ENCODE data around the gene IFNAR1. TPM values are rescaled to one million over a fixed set of nuclear protein-coding genes. Genes with fewer than 3 reads are reported as not detected.

Gene IFNAR1
- polyA plus RNA-seq, 2 of the 4 experiments (the other 2 are of a cell fraction) = 14.1 to 14.2 TPM

DNA sequence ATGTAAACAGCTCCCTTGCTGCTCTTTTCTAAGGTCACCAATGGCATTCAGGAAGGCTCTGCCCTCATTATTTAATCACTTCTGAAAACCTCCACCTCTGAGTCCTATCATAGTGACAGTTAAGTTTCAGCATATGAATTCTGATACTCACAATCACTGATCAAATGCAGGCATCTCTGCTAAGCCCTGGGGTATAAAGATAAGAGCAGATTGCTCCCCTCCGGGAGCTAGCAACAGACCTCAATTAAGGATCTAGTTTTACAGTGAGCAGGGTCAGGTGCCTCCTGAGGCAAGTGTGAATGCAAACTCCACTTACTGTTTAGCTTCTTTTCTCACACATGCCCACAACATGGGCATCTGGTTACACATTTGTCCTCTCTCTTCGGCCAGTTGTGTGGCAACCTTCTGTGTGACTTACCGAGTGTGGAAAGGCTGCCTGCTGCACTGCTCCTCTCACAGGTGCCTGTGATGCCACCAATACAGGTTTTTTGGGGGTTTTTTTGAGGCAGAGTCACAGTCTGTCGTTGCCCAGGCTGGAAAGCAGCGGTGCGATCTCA is 43.6 kb upstream of the IFNAR1 start:
- 0 out of 3 replicates have a peak, but pooled peaks cover 4% of the 10 kb centered on the region for H3K9me3 ChIP-seq
- no peak for TF ChIP-seq RAD21 (conservative IDR thresholded peaks at IDR 0.05 in 1 of 2, IDR thresholded peaks at IDR 0.05 in 1 of 2)
- TF ChIP-seq, protein P1, sequence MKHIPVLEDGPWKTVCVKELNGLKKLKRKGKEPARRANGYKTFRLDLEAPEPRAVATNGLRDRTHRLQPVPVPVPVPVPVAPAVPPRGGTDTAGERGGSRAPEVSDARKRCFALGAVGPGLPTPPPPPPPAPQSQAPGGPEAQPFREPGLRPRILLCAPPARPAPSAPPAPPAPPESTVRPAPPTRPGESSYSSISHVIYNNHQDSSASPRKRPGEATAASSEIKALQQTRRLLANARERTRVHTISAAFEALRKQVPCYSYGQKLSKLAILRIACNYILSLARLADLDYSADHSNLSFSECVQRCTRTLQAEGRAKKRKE (CRISPR knock-in tag; IDR thresholded peaks at IDR 0.05; ENCODE audit: low read depth) = no peak
- no peak for TF ChIP-seq SREBF2 (IDR thresholded peaks at IDR 0.05)
- TF ChIP-seq EHF (CRISPR knock-in tag; IDR thresholded peaks at IDR 0.05) = no peak
- TF ChIP-seq EHMT2 (IDR thresholded peaks at IDR 0.05; ENCODE audit: low read depth) = no peak
- TF ChIP-seq, protein P2, sequence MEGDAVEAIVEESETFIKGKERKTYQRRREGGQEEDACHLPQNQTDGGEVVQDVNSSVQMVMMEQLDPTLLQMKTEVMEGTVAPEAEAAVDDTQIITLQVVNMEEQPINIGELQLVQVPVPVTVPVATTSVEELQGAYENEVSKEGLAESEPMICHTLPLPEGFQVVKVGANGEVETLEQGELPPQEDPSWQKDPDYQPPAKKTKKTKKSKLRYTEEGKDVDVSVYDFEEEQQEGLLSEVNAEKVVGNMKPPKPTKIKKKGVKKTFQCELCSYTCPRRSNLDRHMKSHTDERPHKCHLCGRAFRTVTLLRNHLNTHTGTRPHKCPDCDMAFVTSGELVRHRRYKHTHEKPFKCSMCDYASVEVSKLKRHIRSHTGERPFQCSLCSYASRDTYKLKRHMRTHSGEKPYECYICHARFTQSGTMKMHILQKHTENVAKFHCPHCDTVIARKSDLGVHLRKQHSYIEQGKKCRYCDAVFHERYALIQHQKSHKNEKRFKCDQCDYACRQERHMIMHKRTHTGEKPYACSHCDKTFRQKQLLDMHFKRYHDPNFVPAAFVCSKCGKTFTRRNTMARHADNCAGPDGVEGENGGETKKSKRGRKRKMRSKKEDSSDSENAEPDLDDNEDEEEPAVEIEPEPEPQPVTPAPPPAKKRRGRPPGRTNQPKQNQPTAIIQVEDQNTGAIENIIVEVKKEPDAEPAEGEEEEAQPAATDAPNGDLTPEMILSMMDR (IDR thresholded peaks at IDR 0.05) = no peak
- TF ChIP-seq, protein P3, sequence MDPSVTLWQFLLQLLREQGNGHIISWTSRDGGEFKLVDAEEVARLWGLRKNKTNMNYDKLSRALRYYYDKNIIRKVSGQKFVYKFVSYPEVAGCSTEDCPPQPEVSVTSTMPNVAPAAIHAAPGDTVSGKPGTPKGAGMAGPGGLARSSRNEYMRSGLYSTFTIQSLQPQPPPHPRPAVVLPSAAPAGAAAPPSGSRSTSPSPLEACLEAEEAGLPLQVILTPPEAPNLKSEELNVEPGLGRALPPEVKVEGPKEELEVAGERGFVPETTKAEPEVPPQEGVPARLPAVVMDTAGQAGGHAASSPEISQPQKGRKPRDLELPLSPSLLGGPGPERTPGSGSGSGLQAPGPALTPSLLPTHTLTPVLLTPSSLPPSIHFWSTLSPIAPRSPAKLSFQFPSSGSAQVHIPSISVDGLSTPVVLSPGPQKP (IDR thresholded peaks at IDR 0.05; ENCODE audit: low read depth, low read length) = no peak
- TF ChIP-seq, protein P4, sequence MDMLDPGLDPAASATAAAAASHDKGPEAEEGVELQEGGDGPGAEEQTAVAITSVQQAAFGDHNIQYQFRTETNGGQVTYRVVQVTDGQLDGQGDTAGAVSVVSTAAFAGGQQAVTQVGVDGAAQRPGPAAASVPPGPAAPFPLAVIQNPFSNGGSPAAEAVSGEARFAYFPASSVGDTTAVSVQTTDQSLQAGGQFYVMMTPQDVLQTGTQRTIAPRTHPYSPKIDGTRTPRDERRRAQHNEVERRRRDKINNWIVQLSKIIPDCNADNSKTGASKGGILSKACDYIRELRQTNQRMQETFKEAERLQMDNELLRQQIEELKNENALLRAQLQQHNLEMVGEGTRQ (IDR thresholded peaks at IDR 0.05) = no peak
- no peak for TF ChIP-seq GATA3 (IDR thresholded peaks at IDR 0.05; ENCODE audit: borderline replicate concordance)
- TF ChIP-seq PHF8 (IDR thresholded peaks at IDR 0.05; ENCODE audit: borderline replicate concordance, low read depth) = no peak
- TF ChIP-seq BHLHE40 (IDR thresholded peaks at IDR 0.05; ENCODE audit: low read depth, low read length) = no peak
- no peak for TF ChIP-seq RCOR1 (IDR thresholded peaks at IDR 0.05; ENCODE audit: low read depth, low read length)
- no peak for TF ChIP-seq ZC3H11A (IDR thresholded peaks at IDR 0.05)
- no peak for TF ChIP-seq MAFK (IDR thresholded peaks at IDR 0.05; ENCODE audit: partially characterized antibody)
- TF ChIP-seq, protein P5, sequence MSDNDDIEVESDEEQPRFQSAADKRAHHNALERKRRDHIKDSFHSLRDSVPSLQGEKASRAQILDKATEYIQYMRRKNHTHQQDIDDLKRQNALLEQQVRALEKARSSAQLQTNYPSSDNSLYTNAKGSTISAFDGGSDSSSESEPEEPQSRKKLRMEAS (IDR thresholded peaks at IDR 0.05) = no peak
- TF ChIP-seq FOSB (CRISPR knock-in tag; IDR thresholded peaks at IDR 0.05) = no peak
- no peak for FAIRE-seq
- H3K4me3 ChIP-seq = no peak overlapping the region
- no peak overlapping the region for H3K4me2 ChIP-seq
- ChIA-PET POLR2A (no interaction called here), CTCF (interaction anchor here (0.6 kb wide), 1 partner anchor 13 kb away, joined by 7 read pairs; no protein-coding TSS in a partner anchor)
- peaks cover 12% of the 10 kb centered on the region for H3K4me1 ChIP-seq
- DNase-seq (ENCODE audit: low read depth in 1 of 2, low spot score in 1 of 2) = no peak
- ATAC-seq = no peak
- WGBS (ENCODE audit: missing lambda C conversion rate) = 94% methylated on average over 6 of the region's 6 CpGs
- no peak overlapping the region for H3K27ac ChIP-seq

DNA sequence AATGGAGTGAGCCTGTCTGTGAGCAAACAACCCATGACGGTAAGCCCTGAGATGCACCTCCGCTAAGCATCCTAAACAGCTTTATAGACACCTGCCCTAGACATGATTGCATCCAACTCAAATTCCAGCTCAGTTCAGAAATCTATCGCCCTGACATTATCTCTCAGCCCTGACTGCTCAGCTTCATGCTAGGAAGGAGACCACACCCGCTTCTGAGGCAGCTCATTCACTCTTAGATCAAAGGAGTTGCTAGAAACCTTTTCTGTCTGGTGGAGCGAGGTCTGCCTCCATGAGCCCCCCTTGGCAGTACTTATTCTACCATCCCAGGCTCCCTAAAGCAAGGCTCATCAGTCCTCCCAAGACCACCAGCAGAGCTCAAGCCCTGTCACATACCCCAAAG is 41.6 kb upstream of the IFNAR1 start:
- TF ChIP-seq MYC (IDR thresholded peaks at IDR 0.05; ENCODE audit: borderline replicate concordance, low read length) (no peak), CBX2 (IDR thresholded peaks at IDR 0.05; ENCODE audit: borderline replicate concordance, low read depth) (no peak), ZSCAN20 (CRISPR knock-in tag; IDR thresholded peaks at IDR 0.05) (no peak)
- TF ChIP-seq, protein P6, sequence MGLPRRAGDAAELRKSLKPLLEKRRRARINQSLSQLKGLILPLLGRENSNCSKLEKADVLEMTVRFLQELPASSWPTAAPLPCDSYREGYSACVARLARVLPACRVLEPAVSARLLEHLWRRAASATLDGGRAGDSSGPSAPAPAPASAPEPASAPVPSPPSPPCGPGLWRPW (IDR thresholded peaks at IDR 0.05) = no peak
- TF ChIP-seq, protein P7, sequence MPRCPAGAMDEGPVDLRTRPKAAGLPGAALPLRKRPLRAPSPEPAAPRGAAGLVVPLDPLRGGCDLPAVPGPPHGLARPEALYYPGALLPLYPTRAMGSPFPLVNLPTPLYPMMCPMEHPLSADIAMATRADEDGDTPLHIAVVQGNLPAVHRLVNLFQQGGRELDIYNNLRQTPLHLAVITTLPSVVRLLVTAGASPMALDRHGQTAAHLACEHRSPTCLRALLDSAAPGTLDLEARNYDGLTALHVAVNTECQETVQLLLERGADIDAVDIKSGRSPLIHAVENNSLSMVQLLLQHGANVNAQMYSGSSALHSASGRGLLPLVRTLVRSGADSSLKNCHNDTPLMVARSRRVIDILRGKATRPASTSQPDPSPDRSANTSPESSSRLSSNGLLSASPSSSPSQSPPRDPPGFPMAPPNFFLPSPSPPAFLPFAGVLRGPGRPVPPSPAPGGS (IDR thresholded peaks at IDR 0.05) = no peak
- CTCF ChIA-PET = interaction anchor here (1.4 to 1.7 kb wide), 2 partner anchors 9 to 78 kb away, joined by 4 read pairs; no protein-coding TSS in a partner anchor
- Histone ChIP-seq H3K27ac (no peak overlapping the region), H3K4me3 (no peak overlapping the region), H3K4me1 (peaks cover 31% of the 10 kb centered on the region), H3K9me3 (0 out of 3 replicates have a peak, but pooled peaks cover 4% of the 10 kb centered on the region), H3K4me2 (no peak overlapping the region)
- POLR2A ChIA-PET = no interaction called here
- no peak for ATAC-seq
- no peak for DNase-seq (ENCODE audit: low read depth in 1 of 2, low spot score in 1 of 2)
- FAIRE-seq = no peak
- WGBS (ENCODE audit: missing lambda C conversion rate) = 91% methylated on average over 5 of the region's 5 CpGs
